Fibroblast of skin of left quadriceps (primary cell): ENCODE data around the gene SHB.

Experiments used
- DNase-seq, 2 experiments: peaks; one replicate each; pipeline ENCODE4 v3.0.0-alpha.2; 2013; ENCODE audit warnings: low read depth in 2 of 2

SHB gene

GRCh38 chr9:38024036-38024681 lies 44.9 kb downstream of the SHB start:
- no peak for DNase-seq

- DNase-seq = no peak
These were observed 45.4 kb downstream of the SHB start for GRCh38 chr9:38023661-38024035.

GRCh38 chr9:38022995-38023394 lies 46.0 kb downstream of the SHB start:
- DNase-seq = no peak

- DNase-seq = no peak
These were observed 46.7 kb downstream of the SHB start for GRCh38 chr9:38022203-38022895.

- no peak for DNase-seq
These were observed 48.6 kb downstream of the SHB start for GRCh38 chr9:38020151-38021076.

GRCh38 chr9:38019731-38020130 lies 49.3 kb downstream of the SHB start:
- no peak for DNase-seq

GRCh38 chr9:38018958-38019602 lies 49.9 kb downstream of the SHB start:
- DNase-seq = no peak

- no peak for DNase-seq
These were observed 50.6 kb downstream of the SHB start for GRCh38 chr9:38018241-38018957.

GRCh38 chr9:38017885-38018186 lies 51.2 kb downstream of the SHB start:
- no peak for DNase-seq

- no peak for DNase-seq
These were observed 51.7 kb downstream of the SHB start for GRCh38 chr9:38017149-38017884.

GRCh38 chr9:38016375-38017135 lies 52.5 kb downstream of the SHB start:
- DNase-seq = no peak

GRCh38 chr9:38015906-38016305 lies 53.1 kb downstream of the SHB start:
- no peak for DNase-seq

GRCh38 chr9:38015266-38015665 lies 53.8 kb downstream of the SHB start:
- no peak for DNase-seq

GRCh38 chr9:38012767-38013450 lies 56.1 kb downstream of the SHB start:
- no peak for DNase-seq

GRCh38 chr9:38011991-38012390 lies 57.0 kb downstream of the SHB start:
- DNase-seq = no peak

- DNase-seq = no peak
These were observed 57.9 kb downstream of the SHB start for GRCh38 chr9:38010918-38011704.

- no peak for DNase-seq
These were observed 59.0 kb downstream of the SHB start for GRCh38 chr9:38009990-38010389.

- DNase-seq = no peak
These were observed 60.0 kb downstream of the SHB start for GRCh38 chr9:38009035-38009501.
